Activated CD8-positive, alpha-beta memory T cell treated with anti-CD3 and anti-CD28 coated beads, Interleukin-2, amount 50 U/mL, for 1 hour (primary cell): ENCODE results near the gene SPECC1L.

Source experiments
- DNase-seq: peaks from one replicate; pipeline ENCODE4 v3.0.0-alpha.2; 2020; ENCODE audit errors: extremely low read depth

SPECC1L gene

DNA sequence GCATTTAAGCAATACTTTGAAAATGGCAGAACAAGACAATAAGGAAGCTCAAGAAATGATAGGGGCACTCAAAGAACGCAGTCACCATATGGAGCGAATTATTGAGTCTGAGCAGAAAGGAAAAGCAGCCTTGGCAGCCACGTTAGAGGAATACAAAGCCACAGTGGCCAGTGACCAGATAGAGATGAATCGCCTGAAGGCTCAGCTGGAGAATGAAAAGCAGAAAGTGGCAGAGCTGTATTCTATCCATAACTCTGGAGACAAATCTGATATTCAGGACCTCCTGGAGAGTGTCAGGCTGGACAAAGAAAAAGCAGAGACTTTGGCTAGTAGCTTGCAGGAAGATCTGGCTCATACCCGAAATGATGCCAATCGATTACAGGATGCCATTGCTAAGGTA lies 51.9 kb downstream of the SPECC1L start:
- no peak for DNase-seq

DNA sequence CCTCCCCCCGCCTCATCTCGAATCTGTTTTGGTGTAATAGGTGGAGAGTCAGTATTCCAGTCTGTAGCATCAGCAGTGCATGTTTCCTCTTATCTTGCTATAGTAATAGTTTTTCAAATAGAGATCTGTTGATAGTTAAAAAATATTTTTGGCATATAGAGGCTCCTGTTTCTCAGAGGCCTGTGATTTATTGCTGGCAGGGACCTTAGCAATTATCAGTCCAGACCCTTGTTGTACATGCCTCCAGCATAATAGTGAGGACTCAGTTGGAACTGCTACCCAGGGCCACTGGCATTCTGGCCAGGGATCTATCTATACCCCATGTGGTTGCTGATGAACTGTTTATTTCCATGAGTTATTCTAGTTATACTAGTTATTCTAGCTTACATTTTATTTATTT lies 52.6 kb downstream of the SPECC1L start:
- DNase-seq, result no peak

DNA sequence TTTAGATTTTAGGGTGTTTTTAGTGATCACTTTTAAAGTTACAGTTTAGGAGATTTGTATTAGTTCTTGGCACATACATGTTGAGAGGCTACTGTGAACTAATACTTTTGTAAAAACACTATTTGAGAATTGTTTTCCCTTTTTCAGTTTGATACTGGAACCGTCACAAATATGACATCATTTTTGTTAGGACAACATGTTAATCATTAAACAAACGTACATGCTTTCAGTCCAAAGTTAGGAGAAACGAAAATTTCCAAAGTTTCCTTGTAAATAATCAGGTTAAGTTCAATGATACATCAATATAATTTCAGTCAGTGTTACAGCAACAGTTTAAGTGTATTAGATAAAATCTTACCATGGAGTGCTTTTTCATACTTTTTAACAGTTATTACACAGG lies 53.1 kb downstream of the SPECC1L start:
- DNase-seq, result no peak

DNA sequence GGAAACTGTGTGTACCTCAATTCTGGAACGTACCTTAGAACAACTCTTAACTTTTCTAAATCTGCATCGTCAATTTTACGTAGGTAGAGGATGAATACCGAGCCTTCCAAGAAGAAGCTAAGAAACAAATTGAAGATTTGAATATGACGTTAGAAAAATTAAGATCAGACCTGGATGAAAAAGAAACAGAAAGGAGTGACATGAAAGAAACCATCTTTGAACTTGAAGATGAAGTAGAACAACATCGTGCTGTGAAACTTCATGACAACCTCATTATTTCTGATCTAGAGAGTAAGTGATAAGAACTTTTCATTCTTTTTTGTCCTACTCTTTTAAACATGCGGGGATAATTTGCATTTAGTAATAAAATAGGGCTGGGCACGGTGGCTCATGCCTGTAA lies 53.5 kb downstream of the SPECC1L start:
- no peak for DNase-seq

DNA sequence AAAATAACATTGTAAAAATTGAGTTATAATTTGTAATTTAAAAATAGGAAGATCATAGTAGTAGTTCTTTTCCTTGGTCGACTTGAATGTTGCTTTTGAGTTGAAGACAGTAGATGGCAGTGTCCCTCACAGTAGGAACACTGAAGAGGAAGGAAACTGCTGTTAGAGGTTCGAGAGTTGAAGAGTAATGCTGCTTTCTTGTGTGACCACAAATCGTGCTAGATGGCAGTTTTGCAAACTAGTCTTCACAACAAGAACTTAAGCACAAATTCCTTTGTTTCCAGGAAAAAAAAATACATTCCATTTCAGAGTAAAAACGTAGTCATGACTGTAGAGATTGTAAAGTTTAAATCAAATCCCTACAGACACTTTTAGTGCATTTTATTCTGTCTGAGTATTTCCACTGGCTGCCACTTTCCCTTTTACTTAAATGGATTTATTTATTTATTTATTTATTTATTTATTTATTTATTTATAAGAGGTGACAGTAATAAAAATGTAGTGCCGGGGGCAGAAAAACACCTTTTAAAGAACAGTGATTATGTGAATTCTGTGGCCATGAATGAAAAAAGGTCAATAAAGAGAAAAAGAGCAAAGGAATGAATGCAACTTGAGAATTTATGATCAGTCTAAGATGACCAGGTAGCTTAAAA lies 54.6 kb downstream of the SPECC1L start:
- DNase-seq, result no peak

DNA sequence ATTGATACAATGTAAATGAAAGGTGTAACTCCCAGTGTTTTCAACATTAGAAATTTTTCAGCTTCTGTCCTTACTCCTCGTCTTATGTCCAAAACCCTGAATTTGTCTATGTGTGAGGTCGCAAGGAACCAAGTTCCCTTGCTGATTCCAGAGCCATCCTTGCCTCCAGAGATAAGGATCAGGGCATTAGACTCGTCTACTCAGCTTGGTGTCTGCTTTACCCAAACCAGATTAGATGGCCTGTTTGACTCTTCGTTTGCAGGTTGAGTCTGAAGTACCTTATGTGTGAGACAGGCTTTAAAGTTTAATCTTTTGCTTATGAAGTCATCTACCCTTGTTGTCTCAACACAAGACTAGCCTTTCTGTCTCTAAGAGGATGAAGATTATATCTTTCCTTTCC lies 55.6 kb downstream of the SPECC1L start:
- no peak for DNase-seq

DNA sequence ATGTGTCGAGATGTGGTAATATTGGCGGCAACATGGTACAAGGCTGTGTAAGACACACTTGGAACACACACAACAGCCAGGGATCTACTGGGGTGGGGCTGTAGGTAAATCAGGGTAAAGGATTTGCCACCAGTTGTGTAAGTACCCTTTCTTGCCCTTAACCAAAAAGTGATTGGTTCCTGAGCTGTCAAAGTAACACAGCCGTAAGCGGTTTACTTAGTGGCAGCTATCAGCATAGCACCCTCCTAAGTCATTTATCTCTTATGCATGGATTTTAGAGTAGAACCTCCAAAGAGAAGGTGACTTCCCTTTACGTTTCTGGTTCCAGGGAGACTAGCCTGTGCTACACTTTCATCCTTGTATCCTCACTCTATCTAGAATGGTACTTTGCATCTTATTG lies 57.2 kb downstream of the SPECC1L start:
- no peak for DNase-seq

DNA sequence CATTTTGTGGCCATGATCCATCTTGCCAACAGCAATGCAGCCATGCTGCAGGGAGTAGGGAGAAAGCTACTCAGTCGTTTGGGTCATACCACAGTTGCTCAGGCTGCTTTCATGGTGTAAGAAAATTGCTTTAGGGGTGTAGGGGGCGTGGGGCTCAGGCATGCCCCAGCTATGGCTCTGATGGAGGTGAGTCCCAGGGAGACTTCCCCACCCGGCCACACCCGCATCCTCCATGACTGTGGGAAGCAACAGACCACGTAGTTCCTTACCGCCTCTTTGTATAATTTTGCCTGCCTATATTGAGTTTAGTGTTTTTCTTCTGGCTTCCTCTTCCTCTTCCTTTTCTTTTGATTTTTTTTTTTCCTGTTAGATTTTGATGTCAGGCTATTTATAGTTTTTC lies 58.8 kb downstream of the SPECC1L start:
- no peak for DNase-seq

DNA sequence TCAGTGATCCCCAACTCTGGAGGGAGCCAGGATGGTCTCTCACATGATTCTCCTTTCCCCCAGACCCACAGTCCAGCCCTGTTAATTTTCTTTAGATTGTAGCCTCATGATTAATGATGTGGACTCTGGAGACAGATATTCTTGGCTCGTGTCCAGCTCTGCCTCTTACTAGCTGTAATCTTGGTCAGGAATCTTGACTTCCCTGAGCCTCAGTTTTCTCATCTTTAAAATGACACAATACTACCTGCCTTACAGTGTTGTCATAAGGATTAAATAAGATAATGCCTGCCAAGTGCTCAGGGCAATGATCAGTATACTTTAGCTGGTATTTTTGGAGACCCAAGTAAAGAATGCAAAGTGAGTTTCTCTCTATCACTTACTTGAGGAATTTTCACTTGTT lies 60.0 kb downstream of the SPECC1L start:
- no peak for DNase-seq

DNA sequence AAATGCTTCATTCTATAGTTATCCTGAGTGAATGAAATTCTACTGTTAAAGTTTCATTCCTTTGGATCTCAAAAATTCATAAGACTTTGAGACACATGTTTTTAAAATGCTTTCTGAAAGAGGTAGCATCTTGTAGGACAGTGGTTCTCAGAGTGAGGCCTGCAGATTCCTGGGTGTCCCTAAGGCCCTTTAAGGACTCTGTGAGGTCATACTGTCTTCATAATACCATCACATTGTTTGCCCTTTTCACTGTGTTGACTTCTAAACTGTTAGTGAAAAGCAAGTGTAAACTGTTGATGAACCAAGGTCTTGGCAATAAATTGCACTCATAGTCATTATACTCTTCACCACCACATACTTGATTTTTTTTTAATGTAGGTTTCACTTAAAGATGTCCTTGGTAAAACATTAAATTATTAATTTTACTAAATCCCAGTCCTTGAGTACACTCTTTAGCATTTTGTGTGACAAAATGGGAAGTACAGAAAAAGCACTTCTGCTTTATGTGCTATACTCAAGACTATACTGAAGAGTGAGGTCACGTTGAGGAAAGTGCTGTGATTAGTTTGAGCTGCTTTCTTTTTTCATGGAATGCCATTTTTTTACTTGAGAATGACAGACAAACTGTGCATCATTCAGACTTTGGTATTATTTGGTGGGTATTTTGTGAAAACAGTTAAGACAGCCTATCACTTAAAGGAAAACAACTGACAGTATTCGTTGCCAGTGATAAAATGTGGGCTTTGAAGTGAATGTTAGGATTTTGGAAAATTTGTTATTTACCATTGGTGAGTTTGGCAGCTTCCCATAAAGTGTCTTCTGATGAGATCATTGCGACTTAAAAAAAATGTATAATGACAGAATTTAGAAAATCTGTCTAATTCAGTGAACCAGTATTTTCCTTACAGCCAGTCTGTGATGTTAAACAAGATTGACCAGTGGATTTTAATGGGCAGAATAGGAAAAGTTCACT lies 61.1 kb downstream of the SPECC1L start:
- no peak for DNase-seq

DNA sequence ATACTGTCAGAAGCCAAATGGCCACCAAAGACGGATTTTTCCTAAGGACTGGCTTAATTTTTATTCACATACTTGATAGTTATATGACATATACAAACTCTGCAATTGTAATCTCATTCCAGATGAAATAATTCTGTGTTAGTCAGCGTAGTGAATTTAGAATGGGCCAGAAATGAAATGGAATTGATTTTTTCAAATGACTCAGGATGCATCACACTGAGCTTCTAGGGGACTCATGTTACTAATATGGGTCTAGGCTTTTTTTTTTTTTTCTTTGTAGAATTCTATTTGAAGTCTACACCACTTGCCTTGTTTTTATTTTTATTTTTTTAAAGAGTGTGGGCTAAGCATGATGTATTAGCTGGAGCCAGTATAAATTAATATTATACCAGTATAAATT lies 62.7 kb downstream of the SPECC1L start:
- DNase-seq, result no peak

DNA sequence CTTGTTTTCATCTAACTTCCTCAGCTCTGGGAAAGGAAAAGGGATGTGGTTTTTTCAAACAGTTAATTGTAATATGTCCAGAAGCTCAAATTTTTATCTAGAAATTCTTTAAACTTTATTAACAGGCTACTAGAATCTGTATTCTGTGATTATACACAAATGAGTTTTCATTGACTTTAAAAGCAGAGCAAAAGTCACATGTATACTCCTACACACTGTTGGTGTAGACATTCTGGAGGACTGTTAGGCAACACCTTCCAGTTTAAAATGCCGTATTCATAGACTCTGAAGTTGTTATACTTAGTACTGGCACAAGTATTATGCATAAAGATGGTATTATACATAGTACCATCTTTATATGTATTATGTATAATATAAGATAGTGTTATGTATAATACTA lies 64.9 kb downstream of the SPECC1L start:
- DNase-seq, result no peak

DNA sequence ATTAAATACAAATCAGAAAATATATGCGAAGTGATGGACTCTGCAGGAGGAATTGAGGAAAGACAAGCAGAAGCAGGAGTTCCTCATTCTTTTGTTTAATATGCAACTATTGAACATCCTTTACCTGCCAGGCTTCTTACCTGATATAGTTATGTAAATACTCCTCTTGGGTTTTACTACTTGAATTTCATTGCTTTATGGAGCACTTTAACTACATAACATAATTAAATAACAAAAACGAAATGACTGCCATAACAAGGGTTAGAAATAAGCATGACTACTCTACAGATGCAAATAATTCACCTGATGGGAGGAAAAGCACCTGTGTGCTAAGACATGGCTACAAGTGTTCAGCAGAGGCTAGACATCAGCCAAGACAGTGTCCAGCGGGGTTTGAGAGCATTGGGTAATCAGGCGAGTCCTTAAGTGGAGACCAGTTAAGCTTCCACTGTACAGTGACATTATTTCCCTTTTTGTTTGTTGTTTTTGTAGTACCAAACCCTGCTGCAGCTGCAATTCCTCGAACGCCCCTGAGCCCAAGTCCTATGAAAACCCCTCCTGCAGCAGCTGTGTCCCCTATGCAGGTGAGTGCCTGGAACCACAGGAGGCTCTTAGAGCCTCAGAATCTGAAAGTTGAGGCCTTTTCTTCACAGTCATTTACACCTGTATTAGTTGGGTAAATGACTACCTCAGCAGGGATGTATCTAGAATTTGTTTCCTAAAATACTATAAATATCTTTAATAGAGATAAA lies 67.4 kb downstream of the SPECC1L start:
- DNase-seq, result no peak

DNA sequence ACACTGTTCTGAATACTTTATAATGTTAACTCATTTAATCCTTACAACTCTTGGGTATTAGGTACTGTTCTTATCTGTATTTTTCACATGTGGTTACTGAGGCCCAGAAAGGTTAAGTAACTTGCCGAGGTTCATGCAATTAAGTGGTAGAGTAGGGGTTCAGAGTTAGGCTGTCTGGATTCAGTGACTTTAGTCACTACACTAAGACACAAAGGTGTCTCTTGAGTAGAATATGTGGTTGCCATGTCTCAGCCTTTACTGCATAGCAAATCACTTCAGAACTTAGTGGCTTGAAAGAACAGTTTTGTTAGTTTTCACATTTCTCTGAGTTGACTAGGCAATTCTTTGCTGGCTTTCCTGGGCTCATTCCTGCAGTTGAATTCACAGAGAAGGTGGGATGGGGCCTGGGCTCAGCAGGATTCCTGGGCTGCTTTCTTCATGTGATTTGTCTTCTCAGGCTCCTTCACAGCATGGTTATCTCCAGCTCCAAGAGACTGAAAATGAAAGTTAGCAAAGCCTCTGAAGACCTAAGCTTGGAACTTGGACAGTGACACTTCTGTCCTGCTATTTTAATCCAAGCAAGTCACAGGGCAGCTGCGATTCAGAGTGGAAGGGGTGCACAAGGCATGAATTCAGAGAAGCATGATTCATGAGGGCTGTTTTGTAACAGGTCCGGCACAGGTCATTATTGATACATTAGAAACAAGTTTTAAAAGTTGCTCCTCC lies 68.3 kb downstream of the SPECC1L start:
- DNase-seq, result no peak

DNA sequence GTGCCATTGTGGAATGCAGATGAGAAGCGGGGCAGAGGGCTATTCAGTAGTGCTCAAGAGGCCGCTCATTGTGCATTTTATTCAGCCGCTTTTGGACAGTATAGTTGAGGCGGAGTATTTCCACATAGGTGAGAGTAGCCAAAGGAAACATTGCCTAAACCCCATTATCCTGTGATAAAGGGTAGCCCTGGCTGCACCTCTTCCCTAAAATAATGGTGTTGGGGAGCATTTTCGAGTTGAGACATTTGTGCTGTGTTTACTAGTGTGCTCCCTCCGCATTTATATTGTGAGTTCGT lies 68.8 kb downstream of the SPECC1L start:
- DNase-seq, result no peak

DNA sequence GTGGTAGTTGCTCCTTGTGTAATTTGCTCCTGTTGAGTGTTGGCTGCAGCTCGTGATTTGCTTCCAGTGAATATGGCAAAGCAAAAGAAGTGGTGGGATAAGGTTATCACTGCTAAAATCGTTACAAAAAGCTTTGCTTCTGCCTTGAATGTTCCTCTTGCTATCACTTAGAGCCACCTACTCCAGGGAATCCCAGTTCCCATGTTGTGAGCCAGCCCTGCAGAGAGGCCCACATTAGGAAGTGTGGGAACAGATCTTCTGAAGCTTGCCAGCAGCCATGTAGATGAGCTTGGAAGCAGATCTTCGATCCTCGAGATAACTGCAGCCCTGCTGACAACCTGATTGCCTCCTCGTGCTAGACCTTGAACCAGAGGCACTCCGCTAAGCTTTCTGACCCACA lies 71.0 kb downstream of the SPECC1L start:
- DNase-seq, result no peak

DNA sequence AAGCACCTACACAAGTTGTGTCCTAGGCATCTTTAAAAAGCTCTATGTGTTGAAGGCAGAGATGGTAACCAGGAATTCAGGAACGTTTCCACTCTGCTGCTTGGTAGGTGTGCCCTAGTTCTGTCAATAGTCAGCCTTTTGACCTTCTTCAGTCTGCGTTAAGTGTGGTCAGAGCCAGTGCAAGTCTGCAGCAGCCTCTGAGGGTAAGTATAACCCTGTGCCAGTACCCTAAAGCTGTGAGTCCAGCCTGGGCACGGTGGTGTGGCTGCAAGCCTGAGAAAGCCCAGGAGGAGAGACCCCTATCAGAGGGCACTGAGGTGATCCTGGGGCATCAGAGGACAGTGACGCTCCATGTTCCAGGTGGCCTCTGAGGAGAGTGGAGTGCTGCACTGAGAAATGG lies 80.0 kb downstream of the SPECC1L start:
- no peak for DNase-seq

DNA sequence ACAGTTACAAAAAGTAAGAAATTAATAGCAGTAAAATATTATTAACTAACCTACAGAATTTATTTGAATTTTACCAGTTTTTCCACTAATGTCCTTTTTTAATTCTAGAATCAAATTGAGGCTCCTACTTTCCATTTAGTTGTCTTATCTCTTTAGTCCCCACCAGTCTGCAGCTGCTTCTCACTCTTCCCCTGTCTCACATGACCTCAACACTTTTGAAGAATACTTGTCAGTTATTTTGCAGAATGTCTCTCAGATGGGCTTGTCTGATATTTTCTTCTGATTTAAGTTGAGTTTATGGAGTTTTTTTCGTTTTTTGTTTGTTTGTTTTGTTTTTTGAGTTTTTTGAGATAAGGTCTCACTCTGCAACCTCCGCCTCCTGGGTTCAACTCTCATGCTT lies 82.5 kb downstream of the SPECC1L start:
- no peak for DNase-seq

DNA sequence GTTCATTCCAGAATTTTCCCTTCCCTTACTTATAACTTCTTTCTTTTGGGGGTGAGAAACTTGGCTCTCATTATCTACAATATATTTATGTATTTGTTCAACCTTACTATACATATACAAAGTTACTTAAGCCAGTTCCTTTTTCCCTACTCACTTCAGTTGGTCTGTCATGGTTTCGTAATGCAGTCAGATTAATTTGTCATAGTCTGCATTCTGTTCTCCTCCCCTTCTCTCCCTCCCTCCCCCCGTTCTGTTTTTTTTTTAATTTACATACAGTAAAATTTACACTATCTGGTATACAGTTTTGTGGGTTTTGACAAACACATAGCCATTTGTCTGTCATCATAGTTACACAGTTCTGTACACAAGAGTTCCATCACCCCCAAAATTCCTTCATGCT lies 84.9 kb downstream of the SPECC1L start:
- DNase-seq, result no peak

DNA sequence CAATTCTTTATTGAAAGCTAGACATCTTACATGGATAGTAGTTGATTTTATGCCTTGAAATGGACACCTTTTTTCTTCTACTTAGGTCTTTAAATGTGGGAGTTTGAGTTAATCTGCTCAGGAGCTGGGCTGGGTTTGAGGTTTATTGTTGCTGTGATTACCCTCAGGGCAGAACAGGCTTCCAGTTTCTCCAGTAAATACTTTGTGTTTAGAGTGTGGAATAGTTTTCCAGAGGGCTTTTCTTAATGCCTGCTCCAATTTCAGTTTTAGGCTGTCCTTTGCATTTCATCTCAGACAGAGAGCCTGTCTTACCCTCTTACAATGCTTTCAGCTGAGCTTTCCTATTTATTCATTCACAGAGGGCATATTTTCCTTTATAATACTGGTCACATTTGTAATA lies 86.9 kb downstream of the SPECC1L start:
- no peak for DNase-seq

DNA sequence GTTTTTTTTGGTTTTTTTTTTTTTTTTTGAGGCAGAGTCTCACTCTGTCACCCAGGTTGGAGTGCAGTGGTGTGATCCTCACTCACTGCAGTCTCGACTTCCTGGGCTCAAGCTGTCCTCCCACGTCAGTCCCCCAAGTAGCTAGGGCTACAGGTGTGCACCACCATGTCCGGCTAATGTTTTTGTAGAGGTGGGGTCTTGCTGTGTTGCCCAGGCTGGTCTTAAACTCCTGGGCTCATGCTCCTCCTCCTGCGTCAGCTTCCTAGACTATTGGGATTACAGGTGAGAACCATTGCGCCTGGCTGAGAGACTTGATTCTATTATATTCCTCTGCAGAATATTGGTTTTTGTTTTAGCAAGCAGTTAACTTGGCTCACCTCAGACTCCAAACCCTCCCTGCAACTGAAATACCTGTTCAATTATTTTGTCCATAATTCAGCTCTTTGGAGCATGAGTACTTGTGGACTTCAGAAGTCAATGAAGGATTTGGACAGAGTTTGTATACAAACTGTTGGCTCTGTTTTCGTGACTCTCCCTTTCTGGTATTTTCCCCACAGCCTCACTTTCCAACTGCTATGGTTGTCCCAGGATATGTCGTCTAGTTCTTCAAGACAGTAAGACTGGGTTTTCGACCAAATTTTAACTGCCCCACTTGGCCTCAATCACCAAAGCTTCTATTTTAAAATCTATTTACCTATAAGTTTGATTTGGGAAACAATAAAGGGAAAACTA lies 87.6 kb downstream of the SPECC1L start:
- DNase-seq, result no peak
